ENCODE results near the gene KRT7.

- TF ChIP-seq FOXP2 (optimal IDR thresholded peaks at IDR 0.05; ENCODE audit: borderline replicate concordance, extremely low read depth, extremely low read length, insufficient read depth) (no peak), POLR2AphosphoS5 (IDR thresholded peaks at IDR 0.05; ENCODE audit: low read depth, low read length) (no peak), REST (IDR thresholded peaks at IDR 0.05; ENCODE audit: insufficient read depth in 1 of 2, low read depth in 2 of 2, low read length in 2 of 2) (no peak), SIN3A (IDR thresholded peaks at IDR 0.05; ENCODE audit: borderline replicate concordance, insufficient read depth, low read length) (no peak)
These were observed 2.8 kb downstream of the KRT7 start for GRCh38 chr12:52235822-52236361.
